Measurements from ENCODE around the gene FAT4.

FAT4 gene

DNA sequence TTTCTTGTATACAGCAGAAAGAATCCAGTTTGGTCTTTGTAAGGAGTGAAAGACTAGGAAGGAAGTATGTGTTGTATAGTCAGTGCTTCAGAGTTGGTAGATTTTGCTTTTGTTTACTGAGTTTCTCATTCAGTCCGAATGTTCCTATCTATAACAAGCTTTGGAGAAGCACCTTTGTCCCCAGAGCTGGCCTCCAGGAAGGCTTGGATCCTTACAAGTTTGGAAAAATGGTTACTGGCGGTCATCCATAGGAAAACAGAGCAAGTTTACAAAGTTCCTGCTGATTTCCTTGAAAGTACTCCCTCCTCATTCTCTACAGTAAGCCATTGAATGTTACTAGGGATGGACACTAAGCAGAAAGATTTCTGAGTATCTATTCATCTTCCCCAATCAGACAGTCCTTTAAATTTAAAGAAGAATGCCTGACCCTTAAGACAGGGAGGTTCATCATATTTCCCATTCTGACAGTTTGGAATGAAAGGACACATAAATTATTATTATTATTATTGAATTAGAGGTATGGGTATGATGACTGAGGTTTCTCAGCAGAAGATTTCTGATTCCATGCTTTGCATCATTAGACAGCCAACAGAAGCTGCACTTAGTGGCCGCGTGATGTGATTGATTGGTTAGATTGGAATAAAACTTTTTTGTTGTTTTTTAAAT, 35.8 kb downstream of the FAT4 start:
- no peak for DNase-seq
- Histone ChIP-seq H3K4me1 (ENCODE audit: control insufficient read depth in 1 of 2, insufficient read depth in 2 of 2, low read length in 2 of 2) (no peaks in the 10 kb centered on the region), H3K4me3 (ENCODE audit: low read depth, low read length) (no peak overlapping the region), H3K27me3 (ENCODE audit: insufficient read depth, low read length) (no peaks in the 10 kb centered on the region), H3K14ac (ENCODE audit: low read length) (no peak overlapping the region), H3K36me3 (ENCODE audit: control insufficient read depth in 1 of 2, insufficient read depth in 2 of 2, low read length in 2 of 2) (no peaks in the 10 kb centered on the region), H2BK12ac (ENCODE audit: low read length) (no peak overlapping the region), H2BK5ac (ENCODE audit: low read depth, low read length, poor library complexity) (no peak overlapping the region), H3K9me3 (ENCODE audit: insufficient read depth, low read depth, low read length) (no peaks in the 10 kb centered on the region), H3K4me2 (ENCODE audit: low read length) (no peak overlapping the region), H2AK5ac (ENCODE audit: low read length) (no peak overlapping the region), H3K27ac (ENCODE audit: low read depth, low read length) (no peak overlapping the region), H4K12ac (ENCODE audit: low read depth, low read length) (no peak overlapping the region), H4K91ac (ENCODE audit: low read depth, low read length) (no peak overlapping the region), H3K9ac (ENCODE audit: low read length) (no peak overlapping the region), H2AFZ (ENCODE audit: insufficient read depth, low read length, poor library complexity) (no peak overlapping the region), H3K4ac (ENCODE audit: low read depth, low read length) (no peak overlapping the region), H3K23ac (ENCODE audit: low read length) (no peak overlapping the region), H4K8ac (ENCODE audit: low read depth, low read length) (no peak overlapping the region), H3K79me1 (ENCODE audit: low read length) (no peaks in the 10 kb centered on the region), H3K18ac (ENCODE audit: low read length) (no peak overlapping the region), H3K79me2 (ENCODE audit: control insufficient read depth, insufficient read depth, low read length, poor library complexity) (no peaks in the 10 kb centered on the region), H2BK120ac (ENCODE audit: insufficient read depth, low read length, poor library complexity) (no peak overlapping the region)
- no CpG with 5 or more reads among the region's 4 CpGs for WGBS (ENCODE audit: extremely low coverage, insufficient coverage, insufficient read length)

DNA sequence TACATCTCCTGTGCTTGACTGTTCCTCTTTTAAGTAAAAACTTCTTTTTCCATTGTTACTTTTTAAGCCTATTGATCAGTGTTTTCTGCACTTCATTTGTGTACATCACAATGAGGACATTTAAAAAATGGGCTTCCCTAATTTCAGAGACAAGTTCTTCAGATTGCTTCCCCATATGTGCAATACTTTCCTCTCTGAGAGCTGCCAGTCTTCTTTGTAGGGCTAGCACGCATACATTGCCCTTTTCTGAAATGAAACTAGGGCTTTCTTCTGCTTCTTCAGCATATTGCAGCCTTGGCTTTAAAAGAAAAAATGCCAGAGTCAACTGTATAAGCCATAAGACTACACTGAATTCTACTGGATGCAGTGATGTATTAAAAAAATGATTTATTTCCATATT, 37.8 kb downstream of the FAT4 start:
- H3K4me3 ChIP-seq (ENCODE audit: low read depth, low read length) = no peak overlapping the region
- no peaks in the 10 kb centered on the region for H3K4me1 ChIP-seq (ENCODE audit: control insufficient read depth in 1 of 2, insufficient read depth in 2 of 2, low read length in 2 of 2)
- no peak overlapping the region for H3K9ac ChIP-seq (ENCODE audit: low read length)
- no peaks in the 10 kb centered on the region for H3K79me1 ChIP-seq (ENCODE audit: low read length)
- no peak for DNase-seq
- no peak overlapping the region for H2AK5ac ChIP-seq (ENCODE audit: low read length)
- H3K4ac ChIP-seq (ENCODE audit: low read depth, low read length) = no peak overlapping the region
- H2BK12ac ChIP-seq (ENCODE audit: low read length) = no peak overlapping the region
- no peaks in the 10 kb centered on the region for H3K36me3 ChIP-seq (ENCODE audit: control insufficient read depth in 1 of 2, insufficient read depth in 2 of 2, low read length in 2 of 2)
- no peak overlapping the region for H4K91ac ChIP-seq (ENCODE audit: low read depth, low read length)
- H2BK5ac ChIP-seq (ENCODE audit: low read depth, low read length, poor library complexity) = no peak overlapping the region
- no peak overlapping the region for H3K27ac ChIP-seq (ENCODE audit: low read depth, low read length)
- no CpG with 5 or more reads among the region's 1 CpG for WGBS (ENCODE audit: extremely low coverage, insufficient coverage, insufficient read length)
- H4K8ac ChIP-seq (ENCODE audit: low read depth, low read length) = no peak overlapping the region
- H2AFZ ChIP-seq (ENCODE audit: insufficient read depth, low read length, poor library complexity) = no peak overlapping the region
- no peaks in the 10 kb centered on the region for H3K27me3 ChIP-seq (ENCODE audit: insufficient read depth, low read length)
- H3K79me2 ChIP-seq (ENCODE audit: control insufficient read depth, insufficient read depth, low read length, poor library complexity) = no peaks in the 10 kb centered on the region
- no peak overlapping the region for H3K14ac ChIP-seq (ENCODE audit: low read length)
- no peaks in the 10 kb centered on the region for H3K9me3 ChIP-seq (ENCODE audit: insufficient read depth, low read depth, low read length)
- H3K23ac ChIP-seq (ENCODE audit: low read length) = no peak overlapping the region
- H4K12ac ChIP-seq (ENCODE audit: low read depth, low read length) = no peak overlapping the region
- no peak overlapping the region for H2BK120ac ChIP-seq (ENCODE audit: insufficient read depth, low read length, poor library complexity)
- no peak overlapping the region for H3K18ac ChIP-seq (ENCODE audit: low read length)
- H3K4me2 ChIP-seq (ENCODE audit: low read length) = no peak overlapping the region

DNA sequence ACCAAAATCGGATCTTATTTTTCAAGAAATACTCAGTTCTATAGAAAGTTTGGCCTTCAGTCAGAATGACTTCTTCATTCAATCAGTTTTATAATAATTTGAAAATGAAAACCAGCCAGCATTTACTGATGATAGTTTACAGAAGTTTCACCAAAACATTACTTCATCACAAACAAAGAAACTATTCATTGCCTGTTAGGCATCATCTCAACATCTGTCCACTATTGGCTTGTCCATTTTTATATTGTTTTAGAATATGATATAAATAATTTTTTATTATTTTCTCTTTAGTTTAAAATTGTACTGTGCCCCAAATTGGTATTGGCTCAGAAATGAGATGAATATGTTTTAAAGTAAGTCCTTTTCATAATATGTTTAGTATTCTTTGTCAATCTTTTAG, 38.4 kb downstream of the FAT4 start:
- Histone ChIP-seq H3K9me3 (ENCODE audit: insufficient read depth, low read depth, low read length) (no peaks in the 10 kb centered on the region), H2BK5ac (ENCODE audit: low read depth, low read length, poor library complexity) (no peak overlapping the region), H4K12ac (ENCODE audit: low read depth, low read length) (no peak overlapping the region), H3K27ac (ENCODE audit: low read depth, low read length) (no peak overlapping the region), H4K91ac (ENCODE audit: low read depth, low read length) (no peak overlapping the region), H3K4me1 (ENCODE audit: control insufficient read depth in 1 of 2, insufficient read depth in 2 of 2, low read length in 2 of 2) (no peaks in the 10 kb centered on the region), H3K79me1 (ENCODE audit: low read length) (no peaks in the 10 kb centered on the region), H2BK12ac (ENCODE audit: low read length) (no peak overlapping the region), H2AFZ (ENCODE audit: insufficient read depth, low read length, poor library complexity) (no peak overlapping the region), H2BK120ac (ENCODE audit: insufficient read depth, low read length, poor library complexity) (no peak overlapping the region), H3K36me3 (ENCODE audit: control insufficient read depth in 1 of 2, insufficient read depth in 2 of 2, low read length in 2 of 2) (no peaks in the 10 kb centered on the region), H2AK5ac (ENCODE audit: low read length) (no peak overlapping the region), H3K9ac (ENCODE audit: low read length) (no peak overlapping the region), H3K14ac (ENCODE audit: low read length) (no peak overlapping the region), H3K23ac (ENCODE audit: low read length) (no peak overlapping the region), H3K27me3 (ENCODE audit: insufficient read depth, low read length) (no peaks in the 10 kb centered on the region), H3K4ac (ENCODE audit: low read depth, low read length) (no peak overlapping the region), H3K79me2 (ENCODE audit: control insufficient read depth, insufficient read depth, low read length, poor library complexity) (no peaks in the 10 kb centered on the region), H3K4me3 (ENCODE audit: low read depth, low read length) (no peak overlapping the region), H3K4me2 (ENCODE audit: low read length) (no peak overlapping the region), H3K18ac (ENCODE audit: low read length) (no peak overlapping the region), H4K8ac (ENCODE audit: low read depth, low read length) (no peak overlapping the region)
- DNase-seq = no peak
- no CpG with 5 or more reads among the region's 1 CpG for WGBS (ENCODE audit: extremely low coverage, insufficient coverage, insufficient read length)

DNA sequence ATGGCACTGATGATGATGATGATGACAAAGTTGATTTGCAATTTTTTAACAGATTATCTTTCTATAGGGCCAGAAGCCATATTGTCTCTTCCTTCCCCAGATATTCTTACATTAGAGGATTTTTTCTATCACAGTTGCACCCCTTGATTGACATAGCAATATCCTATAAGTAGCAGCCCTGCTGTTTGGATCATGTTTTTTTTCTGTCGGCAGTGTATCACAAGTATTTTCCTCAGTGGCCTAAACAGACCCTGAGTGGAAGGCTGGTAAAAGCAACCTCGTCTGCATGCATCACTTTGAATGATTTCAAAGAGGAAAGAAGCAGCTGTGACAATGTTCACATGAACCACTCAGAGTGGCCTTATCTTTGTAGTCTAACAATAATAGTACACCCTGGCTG, 41.0 kb downstream of the FAT4 start:
- H3K14ac ChIP-seq (ENCODE audit: low read length) = no peak overlapping the region
- no peak overlapping the region for H3K4me3 ChIP-seq (ENCODE audit: low read depth, low read length)
- H2BK5ac ChIP-seq (ENCODE audit: low read depth, low read length, poor library complexity) = no peak overlapping the region
- no peaks in the 10 kb centered on the region for H3K9me3 ChIP-seq (ENCODE audit: insufficient read depth, low read depth, low read length)
- no peak overlapping the region for H2AK5ac ChIP-seq (ENCODE audit: low read length)
- no CpG with 5 or more reads among the region's 2 CpGs for WGBS (ENCODE audit: extremely low coverage, insufficient coverage, insufficient read length)
- no peak for DNase-seq
- no peak overlapping the region for H3K4ac ChIP-seq (ENCODE audit: low read depth, low read length)
- H3K4me1 ChIP-seq (ENCODE audit: control insufficient read depth in 1 of 2, insufficient read depth in 2 of 2, low read length in 2 of 2) = no peaks in the 10 kb centered on the region
- H3K79me2 ChIP-seq (ENCODE audit: control insufficient read depth, insufficient read depth, low read length, poor library complexity) = no peaks in the 10 kb centered on the region
- no peaks in the 10 kb centered on the region for H3K79me1 ChIP-seq (ENCODE audit: low read length)
- no peak overlapping the region for H4K12ac ChIP-seq (ENCODE audit: low read depth, low read length)
- H3K23ac ChIP-seq (ENCODE audit: low read length) = no peak overlapping the region
- H3K36me3 ChIP-seq (ENCODE audit: control insufficient read depth in 1 of 2, insufficient read depth in 2 of 2, low read length in 2 of 2) = no peaks in the 10 kb centered on the region
- H2AFZ ChIP-seq (ENCODE audit: insufficient read depth, low read length, poor library complexity) = no peak overlapping the region
- no peak overlapping the region for H2BK120ac ChIP-seq (ENCODE audit: insufficient read depth, low read length, poor library complexity)
- H3K18ac ChIP-seq (ENCODE audit: low read length) = no peak overlapping the region
- no peak overlapping the region for H3K9ac ChIP-seq (ENCODE audit: low read length)
- H3K27me3 ChIP-seq (ENCODE audit: insufficient read depth, low read length) = no peaks in the 10 kb centered on the region
- no peak overlapping the region for H3K27ac ChIP-seq (ENCODE audit: low read depth, low read length)
- H4K91ac ChIP-seq (ENCODE audit: low read depth, low read length) = no peak overlapping the region
- H4K8ac ChIP-seq (ENCODE audit: low read depth, low read length) = no peak overlapping the region
- no peak overlapping the region for H3K4me2 ChIP-seq (ENCODE audit: low read length)
- H2BK12ac ChIP-seq (ENCODE audit: low read length) = no peak overlapping the region

Measured in trophoblast cell (in vitro differentiated cells and primary cell).